ENCODE measurements around the gene ST8SIA2.

- TF ChIP-seq CTCF (IDR thresholded peaks at IDR 0.05): no peak
- TF ChIP-seq POLR2A (IDR thresholded peaks at IDR 0.05): no peak
Observed at GRCh38 chr15:92485441-92485840, 91.8 kb downstream of the ST8SIA2 start.
